NCI-H2171 (cell line): ENCODE measurements around the gene TAAR5.
"Not testable (repeated sequence)": the region's sequence is repeated elsewhere in the genome, so short reads cannot be mapped to it uniquely, and the experiment has no call there.

Source experiments
- DNase-seq: peaks from one replicate; lab custom pipeline; 2025; lab: John Stamatoyannopoulos, UW

Gene TAAR5

DNA sequence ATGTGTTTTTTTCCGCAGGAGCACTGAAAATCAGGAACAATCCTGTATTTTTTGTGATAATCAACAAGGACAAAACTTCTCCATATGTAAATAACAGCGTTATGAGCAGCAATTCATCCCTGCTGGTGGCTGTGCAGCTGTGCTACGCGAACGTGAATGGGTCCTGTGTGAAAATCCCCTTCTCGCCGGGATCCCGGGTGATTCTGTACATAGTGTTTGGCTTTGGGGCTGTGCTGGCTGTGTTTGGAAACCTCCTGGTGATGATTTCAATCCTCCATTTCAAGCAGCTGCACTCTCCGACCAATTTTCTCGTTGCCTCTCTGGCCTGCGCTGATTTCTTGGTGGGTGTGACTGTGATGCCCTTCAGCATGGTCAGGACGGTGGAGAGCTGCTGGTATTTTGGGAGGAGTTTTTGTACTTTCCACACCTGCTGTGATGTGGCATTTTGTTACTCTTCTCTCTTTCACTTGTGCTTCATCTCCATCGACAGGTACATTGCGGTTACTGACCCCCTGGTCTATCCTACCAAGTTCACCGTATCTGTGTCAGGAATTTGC, 19.2 kb downstream of the TAAR5 start, which contains the start of gene TAAR6:
TAAR6 (plus strand) TSS at position 102 of the 557 bp plus-strand sequence; CDS start at position 102, 0 bp downstream.
- no peak for DNase-seq

DNA sequence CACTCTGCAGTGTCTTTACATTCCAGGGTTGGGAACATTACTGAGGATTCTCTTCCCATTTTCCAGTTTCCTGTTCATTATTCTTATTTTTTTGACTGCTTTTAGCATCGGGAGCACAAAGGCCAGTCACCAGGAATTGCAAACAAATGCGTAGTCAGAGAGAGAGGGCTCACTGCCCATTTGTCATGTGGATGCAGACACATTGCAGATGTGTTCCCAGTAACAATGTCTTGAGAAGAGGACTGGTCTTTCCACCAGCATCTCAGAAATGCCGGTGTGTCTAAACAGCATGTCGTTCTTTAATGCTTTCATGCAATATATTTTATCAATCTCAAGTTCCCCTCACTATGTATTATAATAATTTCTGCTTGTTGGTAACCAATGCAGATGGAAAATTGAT, 20.4 kb downstream of the TAAR5 start:
- DNase-seq, result no peak

DNA sequence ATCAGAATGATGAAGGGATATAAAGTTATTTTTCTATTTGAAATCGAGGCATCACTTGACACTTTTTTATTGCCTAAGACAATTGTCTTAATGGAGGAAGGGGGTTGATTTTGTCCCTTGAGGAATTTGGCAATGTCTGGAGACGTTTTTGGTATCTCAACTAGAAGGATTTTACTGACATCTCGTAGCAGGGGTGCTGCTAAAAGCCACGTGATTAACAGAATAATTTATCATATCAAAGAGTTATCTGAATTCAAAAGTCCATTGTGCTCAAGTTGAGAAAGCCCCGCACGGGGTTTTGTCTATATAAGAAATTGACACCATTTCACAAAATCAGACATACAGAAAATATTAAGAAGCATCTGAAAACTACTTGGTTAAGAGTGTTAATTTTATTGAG, 20.9 kb downstream of the TAAR5 start:
- DNase-seq, result no peak

DNA sequence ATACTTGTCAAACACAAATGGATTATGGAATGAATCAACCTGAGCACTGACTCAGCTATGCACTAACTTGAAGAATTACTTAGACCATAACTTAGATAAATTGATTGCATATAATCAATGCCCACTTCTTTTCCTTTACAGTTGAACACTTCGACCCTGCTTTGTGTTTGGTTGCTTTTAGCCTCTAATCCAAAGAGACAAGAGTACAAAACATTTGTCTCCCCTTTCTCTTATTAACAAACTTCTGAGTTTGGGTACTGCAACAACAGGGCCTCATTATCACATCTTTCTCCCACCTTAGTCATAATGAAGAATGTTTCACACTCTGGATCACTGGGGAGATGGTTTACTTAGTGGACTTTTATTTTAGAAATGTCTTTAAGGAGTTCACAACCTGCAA, 22.0 kb downstream of the TAAR5 start:
- DNase-seq, result no peak

DNA sequence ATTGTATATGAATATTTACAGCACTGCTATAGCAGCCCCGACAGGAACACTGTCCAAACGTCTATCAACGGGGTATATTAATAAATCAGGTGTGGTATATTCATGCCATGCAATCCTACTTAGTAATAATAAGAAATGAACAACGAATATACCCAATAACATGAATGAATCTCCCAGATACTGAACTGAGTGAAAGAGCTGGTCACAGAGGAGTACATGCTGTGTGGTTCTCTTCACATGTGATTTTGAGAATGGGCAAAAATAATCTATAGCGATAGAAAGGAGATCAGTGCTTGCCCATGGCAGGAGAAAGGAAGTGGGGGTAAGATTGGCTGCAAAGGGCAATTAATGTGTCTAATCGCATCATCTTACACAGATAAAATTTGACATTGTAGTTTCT, 23.1 kb downstream of the TAAR5 start:
- DNase-seq, result no peak

DNA sequence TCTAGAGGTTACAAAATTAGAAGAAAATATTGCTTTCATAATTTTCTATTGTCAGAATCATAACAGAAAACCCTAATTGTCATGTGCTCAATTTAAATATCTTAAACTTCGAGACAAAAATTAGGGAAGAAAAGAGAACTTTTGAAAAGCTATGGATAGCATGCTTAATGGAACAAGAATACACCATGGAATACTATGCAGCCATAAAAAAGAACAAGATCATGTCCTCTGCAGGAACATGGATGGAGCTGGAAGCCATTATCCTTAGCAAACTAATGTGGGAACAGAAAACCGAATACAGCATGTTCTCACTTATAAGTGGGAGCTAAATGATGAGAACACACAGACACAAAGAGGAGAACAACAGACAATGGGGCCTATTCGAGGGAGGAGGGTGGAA, 29.5 kb downstream of the TAAR5 start:
- not testable (repeated sequence) for DNase-seq

DNA sequence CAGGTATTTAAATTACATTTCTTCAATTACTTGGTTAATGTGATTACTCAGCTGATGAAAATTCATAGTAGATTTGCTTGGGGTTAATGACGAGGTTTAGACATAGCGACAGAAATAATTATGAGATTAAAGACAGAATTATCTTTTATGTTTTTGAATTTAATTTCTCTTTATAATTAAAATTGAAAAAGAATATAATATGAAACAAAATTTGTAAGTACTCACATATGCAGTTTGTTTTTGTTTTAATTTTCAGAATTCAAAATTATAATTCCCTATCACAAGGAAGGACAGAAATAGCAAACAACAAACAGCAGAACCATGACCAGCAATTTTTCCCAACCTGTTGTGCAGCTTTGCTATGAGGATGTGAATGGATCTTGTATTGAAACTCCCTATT, 37.2 kb downstream of the TAAR5 start, which contains the start of gene TAAR8:
TAAR8 (plus strand) TSS at position 301 of the 400 bp plus-strand sequence; CDS start at position 322, 21 bp downstream.
- no peak for DNase-seq

DNA sequence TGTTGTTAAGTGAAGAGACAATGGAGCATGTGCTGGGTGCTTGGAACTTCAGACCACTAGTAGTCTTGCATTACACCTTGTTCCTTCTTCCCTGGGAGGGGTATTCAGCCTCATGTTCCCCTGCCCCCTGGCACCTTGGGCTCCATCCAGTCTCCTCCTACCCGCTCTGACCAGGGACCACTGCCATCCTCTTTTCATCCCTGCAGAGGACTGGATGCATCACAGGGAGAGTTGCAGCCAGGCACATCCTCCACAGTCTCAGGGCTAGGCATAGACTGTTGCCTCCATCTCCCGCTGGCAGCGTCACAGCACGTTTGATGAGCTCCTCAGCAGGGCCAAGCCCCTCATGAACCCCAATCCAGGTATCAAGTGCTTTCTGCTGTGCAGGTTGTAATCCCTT, 38.3 kb downstream of the TAAR5 start:
- DNase-seq, result no peak

DNA sequence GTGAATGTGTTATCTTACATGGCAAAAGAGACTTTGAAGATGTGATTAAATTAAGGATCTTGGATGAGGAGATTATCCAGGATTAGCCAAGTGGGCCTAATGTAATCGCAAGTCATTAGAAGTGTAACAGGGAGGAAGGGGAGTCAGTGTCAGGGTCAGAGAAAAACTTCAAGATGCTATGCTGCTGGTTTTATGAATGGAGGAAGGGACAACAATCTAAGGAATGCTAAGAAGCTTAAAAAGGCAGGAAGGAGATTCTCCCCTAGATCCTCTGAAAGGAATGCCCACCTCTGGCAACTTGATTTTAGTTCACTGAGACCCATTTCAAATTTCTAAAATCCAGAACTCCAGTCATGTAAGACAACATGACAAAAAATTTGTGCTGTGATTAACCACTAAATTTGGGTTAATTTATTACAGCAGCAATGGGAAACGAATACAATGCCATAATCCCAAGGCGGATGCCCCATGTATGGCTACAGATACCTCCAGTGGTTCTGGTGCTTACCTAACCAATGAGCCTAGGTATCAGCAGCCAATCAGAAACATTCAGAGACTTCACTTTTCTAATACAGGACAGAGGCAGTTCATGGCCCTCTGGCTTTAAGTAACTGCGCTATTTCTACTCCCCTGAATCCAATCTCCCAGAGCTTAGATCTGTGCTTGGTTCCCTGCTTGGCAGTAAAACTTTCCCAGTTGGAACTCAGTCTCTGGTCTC, 40.6 kb downstream of the TAAR5 start:
- no peak for DNase-seq

DNA sequence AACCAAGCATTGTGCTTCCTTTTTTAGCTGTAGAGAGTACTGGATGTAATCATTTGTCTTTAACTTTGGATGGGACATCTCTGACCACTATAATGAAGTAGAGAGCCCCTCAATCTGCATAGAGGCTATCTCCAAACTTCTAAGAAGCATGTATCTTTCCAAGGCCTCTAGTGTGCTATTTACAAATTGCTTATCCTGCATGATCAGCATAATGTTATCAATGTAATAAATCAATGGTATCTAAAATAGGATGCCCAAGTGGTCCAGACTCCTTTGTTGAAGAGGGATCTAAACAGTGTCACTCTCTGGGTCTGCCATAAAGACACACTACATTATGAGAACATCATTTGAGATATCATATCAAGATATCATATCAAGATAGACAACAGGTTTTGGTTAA, 44.7 kb downstream of the TAAR5 start:
- DNase-seq, result no peak
